ENCODE results near the gene CXCL17.
A peak's percentile ranks its signal among the peaks of the same experiment; 100 is the strongest.
"Not testable (repeated sequence)": the region's sequence is repeated elsewhere in the genome, so short reads cannot be mapped to it uniquely, and the experiment has no call there.

The CXCL17 gene, protein sequence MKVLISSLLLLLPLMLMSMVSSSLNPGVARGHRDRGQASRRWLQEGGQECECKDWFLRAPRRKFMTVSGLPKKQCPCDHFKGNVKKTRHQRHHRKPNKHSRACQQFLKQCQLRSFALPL

DNA sequence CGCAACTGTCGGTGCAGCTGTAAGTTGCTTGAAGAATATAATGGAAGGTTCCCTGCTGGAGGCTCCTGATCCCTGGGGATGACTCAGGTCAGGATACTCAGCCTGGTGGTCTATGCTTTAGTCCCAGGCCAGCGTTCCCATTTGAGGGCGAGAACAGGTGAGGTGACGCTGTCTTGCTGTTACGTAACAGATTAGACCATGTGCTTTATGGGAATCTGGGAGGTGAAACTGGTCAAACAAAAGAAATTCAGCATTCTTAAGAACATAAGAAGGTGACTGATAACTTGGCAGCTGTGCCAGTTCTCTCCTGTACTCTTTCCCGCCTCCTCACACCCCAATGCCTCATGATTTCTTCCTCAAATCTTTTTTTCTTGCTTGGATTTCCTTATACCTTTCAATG is at the start of gene CXCL17:
TSS of gene CXCL17 (minus strand) at position 114 of the 400 bp plus-strand sequence. CDS start 114 bp downstream, outside the sequence.
- no peak for FAIRE-seq

DNA sequence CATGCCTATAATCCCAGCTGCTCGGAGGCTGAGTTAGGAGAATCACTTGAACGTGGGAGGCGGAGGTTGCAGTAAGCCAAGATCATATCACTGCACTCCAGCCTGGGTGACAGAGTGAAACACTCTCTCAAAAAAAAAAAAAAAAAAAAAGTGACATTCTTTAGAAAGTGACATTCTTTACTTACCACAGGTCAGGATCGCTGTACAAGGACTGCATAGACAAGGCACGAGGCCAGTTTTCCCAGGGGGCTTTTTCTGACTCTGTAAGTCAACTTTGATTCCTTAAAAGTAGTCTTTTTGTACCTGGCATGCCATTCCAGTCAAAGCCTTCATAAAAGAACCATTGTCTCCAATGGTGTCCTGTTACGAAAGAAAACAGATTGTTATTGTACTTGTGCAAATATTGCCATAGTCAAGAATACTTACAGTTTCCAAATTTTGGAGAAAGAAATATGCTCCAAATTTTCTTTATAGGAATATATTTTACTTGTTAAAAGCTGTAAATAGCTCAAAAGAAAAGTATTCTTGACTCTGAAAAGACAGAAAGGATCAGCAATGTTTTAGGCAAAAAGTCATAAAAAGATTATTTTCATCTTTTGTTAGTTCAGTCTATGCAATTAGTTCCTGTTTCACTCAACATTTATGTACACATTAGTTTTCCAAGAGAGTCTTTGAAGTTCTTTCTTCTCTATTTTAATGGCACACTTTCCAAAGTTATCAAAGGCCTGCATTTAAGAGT is 46.2 kb upstream of the CXCL17 start:
- DNase-seq (ENCODE audit: insufficient read length, low spot score), result no peak
- no peak for FAIRE-seq

More for the DNA sequence above, at the start of gene CXCL17:
- DNase-seq (ENCODE audit: insufficient read length, low spot score), result no peak

DNA sequence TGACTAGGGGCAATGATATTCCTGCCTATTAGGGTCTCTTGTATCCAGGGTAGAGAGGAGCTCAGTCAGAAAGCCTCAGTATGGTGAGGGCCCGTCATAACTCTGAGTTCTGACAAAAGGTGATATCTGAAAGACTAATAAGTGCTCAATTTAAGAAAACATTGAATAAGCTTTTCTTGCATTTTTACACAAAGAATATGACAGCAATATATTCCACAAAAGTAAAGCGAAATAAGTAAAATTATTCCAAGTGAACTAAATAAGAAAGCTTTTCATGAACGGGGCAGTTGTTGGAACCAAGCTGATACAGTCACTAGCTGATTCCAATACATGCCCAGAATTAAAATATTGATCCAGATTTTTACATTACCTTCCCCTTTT is 45.0 kb upstream of the CXCL17 start:
- FAIRE-seq (no peak), DNase-seq (ENCODE audit: insufficient read length, low spot score) (no peak)

DNA sequence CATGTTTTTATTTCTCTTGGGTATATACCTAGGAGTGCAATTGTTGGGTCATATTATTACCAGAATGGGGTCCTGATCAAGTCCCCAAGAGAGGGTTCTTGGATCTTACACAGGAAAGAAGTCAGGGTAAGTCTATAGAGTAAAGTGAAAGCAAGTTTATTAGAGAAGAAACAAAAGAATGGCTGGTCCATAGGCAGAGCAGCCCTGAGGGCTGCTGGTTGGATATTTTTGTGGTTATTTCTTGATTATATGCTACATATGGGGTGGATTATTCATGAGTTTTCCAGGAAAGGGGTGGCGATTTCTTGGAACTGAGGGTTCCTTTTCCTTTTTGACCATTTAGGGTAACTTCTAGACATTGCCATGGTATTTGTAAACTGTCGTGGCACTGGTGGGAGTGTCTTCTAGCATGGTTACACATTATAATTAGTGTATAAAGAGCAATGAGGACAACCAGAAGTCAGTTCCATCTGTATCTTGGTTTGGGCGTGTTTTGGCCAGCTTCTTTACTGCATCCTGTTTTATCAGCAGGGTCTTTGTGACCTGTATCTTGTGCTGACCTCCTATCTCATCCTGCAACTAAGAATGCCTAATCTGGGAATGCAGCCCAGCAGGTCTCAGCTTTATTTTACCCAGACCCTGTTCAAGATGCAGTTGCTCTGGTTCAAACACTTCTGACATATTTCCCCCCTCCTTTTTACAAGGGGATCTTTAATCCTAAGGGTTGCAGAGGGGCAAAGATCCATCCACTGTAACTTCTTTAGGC is 44.5 kb upstream of the CXCL17 start:
- FAIRE-seq, result no peak
- no peak for DNase-seq (ENCODE audit: insufficient read length, low spot score)

DNA sequence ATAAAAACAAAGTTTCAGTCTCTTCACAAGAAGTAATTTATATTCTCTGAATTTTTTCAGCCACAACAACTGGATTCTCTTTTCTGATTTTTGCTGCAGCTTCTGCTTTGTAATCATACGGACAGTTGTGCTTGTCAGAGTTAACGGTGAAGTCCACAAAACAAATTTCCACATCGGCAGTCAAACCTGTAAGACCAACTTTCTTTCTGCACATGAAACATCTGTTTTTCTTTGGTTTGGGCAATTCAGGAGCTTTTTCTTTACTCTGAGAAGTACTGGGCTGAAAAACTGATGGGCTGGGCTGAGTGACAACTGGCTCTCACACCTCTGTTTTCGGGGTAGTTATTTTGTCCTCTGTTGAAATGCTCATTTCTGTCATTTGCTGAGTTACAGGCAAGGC is 42.3 kb upstream of the CXCL17 start:
- DNase-seq (ENCODE audit: insufficient read length, low spot score), result not testable (repeated sequence)

DNA sequence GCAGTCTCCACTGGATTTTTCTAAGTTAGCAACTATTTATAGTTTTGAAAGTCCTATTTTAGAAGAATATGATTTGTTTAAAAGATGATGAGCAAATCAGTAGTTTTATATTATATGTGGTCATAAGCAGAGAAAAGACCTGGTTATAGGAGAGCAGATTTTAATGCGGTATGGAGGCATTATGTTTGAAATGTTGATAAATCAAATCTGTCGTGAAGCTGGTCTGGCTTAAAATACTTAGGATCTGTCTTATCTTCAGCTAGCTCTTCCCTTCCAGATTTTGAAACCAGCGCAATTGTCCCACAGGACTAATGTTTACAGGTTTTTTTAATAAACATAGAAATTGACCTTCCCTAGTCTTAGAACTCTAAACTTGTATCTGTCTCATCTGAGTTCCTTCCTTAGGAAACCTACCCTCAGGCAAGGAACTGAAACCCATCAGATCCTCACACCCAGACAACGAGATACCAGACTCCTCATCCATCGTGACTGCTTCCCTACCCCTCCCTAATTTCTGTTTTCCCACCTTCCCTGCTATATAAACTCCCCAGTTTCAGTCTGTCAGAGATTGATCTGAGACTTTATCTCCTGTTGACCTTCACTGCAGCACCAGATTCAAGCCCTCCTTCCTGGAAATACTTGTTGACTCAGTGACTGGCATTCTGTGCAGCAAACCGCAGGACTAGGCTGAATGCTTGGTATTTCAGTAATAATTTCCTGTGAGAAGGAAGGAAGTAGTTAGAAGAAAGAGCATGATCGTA is 37.8 kb upstream of the CXCL17 start:
- DNase-seq (ENCODE audit: insufficient read length, low spot score) (peak; percentile 68), FAIRE-seq (peak; percentile 83)

More for the DNA sequence above, 42.3 kb upstream of the CXCL17 start:
- FAIRE-seq, result peak; percentile 51

DNA sequence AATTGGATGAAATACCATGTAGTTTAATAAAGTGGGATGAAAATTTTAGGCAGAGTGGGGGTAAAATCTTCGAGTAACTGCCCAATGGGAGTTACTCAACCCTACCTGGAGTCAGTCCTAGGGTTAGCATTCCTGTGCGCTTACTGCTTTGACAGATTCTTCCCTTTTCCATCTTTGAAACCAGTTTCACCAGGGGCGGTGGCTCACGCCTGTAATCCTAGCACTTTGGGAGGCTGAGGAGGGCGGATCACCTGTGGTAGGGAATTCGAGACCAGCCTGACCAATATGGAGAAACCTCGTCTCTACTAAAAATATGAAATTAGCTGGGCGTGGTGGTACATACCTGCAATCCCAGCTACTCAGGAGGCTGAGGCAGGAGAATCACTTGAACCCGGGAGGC is 37.0 kb upstream of the CXCL17 start:
- FAIRE-seq, result no peak
- no peak for DNase-seq (ENCODE audit: insufficient read length, low spot score)

DNA sequence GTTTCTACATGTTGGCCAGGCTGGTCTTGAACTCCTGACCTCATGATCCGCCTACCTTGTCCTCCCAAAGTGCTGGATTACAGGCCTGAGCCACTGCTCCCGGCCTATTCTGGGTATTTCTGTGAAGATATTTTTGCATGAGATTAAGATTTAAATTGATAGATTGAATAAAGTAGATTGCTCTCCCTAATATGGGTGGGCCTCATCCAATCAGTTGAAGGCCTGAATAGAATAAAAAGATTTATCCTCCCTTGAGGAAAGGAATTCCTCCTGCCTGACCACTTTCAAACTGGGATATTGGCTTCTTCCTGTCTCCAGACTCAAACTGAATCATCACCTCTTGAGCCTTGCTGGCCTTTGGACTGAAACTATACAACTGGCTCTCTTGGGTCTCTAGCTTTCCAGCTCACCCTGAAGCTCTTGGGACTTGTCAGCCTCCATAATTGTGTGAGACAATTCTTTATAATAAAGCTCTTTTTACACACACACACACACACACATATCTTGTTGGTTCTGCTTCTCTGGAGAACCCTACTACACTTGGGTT is 36.1 kb upstream of the CXCL17 start:
- FAIRE-seq (no peak), DNase-seq (ENCODE audit: insufficient read length, low spot score) (no peak)

DNA sequence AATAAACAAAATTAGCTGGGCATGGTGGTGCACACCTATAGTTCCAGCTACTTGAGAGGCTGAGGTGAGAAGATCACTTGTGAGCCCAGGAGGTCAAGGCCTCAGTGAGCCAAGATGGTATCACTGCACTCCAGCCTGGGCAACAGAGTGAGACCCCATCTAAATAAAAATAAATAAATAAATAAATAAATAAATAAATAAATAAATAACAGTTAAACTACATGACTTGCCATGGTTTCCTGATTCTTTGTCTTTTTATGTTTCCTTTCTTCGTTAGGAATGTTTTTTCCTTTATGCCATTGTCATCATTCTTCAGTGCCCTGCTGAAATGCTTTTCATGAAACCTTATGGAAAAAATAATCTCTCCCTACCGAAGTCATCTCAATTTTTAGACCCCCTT is 35.2 kb upstream of the CXCL17 start:
- no peak for DNase-seq (ENCODE audit: insufficient read length, low spot score)
- FAIRE-seq, result no peak

DNA sequence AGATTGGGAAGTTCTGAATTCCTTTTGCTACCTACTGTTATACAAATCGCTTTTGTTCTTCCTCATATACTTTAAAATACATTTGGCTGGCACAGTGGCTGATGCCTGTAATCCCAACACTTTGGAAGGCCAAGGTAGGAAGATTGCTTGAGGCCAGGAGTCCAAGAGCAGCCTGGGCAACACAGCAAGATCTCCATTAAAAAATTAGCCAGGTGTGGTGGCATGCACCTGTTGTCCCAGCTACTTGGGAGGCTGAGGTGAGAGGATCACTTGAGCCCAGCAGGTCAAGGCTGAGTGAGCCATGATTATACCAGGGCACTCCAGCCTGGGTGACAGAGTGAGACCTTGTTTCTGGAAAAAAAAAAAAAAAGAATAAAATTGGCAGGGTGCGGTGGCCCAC is 34.4 kb upstream of the CXCL17 start:
- FAIRE-seq, result no peak
- no peak for DNase-seq (ENCODE audit: insufficient read length, low spot score)

DNA sequence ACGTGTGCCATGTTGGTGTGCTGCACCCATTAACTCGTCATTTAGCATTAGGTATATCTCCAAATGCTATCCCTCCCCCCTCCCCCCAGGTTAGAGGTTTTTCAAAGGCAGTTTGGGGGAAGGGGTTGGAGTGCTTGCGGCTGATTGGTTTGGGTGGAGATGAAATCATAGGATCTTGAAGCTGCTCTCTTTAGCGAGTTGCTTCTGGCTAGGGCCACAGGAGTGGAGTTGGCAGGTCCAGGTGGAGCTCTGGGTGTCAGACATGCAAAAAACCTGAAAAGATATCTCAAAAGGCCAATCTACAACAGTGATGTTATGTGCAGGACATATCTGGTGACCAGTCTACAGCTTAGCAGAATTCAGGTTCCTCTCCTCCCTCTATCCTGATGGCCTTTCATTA is 32.6 kb upstream of the CXCL17 start:
- DNase-seq (ENCODE audit: insufficient read length, low spot score) (no peak), FAIRE-seq (no peak)

DNA sequence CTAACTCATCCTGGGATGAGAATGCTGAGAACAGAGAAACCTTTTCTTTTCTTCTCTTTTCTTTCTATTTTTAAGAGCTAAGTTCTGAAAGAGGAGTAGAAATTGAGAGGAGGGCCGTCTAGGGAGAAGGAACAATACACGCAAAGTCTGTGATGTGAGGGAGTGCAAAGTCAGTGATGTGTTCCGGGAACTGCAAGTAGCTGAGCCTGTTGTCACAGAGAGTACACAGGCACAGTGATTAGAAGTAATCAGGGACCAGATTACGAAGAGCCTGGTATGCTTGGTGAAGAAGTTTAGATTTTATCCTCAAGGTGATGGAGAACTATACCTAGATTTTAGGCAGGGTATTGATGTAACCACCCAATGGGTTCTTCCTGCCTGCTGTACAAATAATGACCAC is 32.0 kb upstream of the CXCL17 start:
- DNase-seq (ENCODE audit: insufficient read length, low spot score) (no peak), FAIRE-seq (no peak)

DNA sequence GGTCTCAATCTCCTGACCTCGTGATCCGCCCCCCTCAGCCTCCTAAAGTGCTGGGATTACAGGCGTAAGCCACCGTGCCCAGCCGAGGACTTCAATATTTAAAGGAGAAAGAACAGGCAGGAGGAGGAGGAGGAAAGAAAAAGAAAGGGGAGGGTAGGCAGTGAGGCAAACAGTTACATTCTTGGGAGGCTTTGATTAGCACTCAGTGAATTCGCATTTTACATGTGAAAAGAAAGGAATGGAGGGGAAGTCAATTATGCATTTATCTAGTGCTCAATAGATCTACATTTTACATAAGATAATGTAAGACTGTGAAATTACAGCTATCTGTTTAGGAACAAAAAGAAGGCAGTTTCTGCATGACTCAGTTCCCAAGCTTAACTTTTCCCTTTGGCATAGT is 30.9 kb upstream of the CXCL17 start:
- FAIRE-seq (no peak), DNase-seq (ENCODE audit: insufficient read length, low spot score) (no peak)

DNA sequence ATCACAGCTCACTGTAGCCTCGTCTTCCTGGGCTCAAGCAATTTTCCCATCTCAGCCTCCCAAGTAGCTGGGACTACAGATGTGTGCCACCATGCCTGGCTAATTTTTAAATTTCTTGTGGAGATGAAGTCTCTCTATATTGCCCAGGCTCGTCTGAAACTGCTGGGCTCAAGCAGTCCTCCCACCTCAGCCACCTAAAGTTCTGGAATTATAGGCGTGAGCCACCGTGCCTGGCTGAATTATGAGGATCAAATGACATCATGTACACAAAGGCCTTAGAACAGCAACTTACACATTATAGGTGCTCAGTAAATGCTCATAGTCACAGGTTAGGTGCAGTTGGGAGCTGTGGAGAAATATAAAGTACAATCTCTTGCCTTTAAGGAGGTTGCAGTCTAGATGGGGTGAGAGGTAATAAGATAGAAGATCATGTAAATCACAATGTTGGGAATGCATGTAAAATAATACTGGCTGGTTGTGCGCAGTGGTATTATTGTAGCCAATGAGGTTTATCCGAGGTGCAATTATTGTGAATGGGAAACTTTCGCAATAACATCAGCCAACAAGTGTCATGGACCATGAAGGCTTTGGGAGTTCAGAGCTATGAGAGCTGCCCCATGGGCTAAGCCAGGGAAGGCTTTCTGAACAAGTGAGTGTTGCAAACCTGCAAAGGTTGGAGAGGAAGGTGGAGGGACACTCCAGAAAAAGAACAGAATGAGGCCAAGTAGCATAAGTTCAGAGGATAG is 29.8 kb upstream of the CXCL17 start:
- DNase-seq (ENCODE audit: insufficient read length, low spot score) (no peak), FAIRE-seq (no peak)

DNA sequence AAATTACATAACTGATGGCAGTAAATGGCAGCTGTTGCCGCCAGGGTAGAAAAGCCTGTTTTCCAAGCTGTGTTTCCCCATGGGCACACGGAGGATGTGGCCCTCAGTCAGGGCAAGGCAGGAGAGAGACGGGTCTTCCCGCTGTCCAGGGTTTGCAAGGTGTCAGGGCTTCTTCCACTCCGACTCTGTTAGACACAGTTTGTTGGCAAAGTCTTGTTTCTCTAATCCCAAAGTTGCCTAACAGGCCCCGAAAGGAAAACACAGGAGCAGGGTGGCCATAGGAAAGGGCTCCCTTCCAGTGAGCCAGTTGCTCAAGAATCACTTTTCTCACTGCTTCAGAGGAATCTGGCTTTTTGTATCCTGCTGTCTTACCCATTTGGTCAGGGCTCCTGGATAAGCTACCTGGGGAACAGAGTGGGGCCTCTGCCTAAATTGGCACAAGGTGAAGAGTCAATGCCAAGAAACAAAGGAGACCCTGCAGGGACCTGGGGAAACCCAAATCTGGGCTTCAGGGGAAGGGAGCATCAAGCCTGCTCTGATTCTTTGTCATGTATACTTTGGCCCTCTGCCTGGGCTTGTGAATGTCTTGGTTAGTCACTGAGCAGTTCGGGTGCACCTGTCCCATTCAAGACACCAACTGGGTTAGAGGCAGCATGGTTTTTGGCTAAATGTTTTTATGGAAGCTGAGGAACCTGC is 29.0 kb upstream of the CXCL17 start:
- FAIRE-seq (no peak), DNase-seq (ENCODE audit: insufficient read length, low spot score) (no peak)

DNA sequence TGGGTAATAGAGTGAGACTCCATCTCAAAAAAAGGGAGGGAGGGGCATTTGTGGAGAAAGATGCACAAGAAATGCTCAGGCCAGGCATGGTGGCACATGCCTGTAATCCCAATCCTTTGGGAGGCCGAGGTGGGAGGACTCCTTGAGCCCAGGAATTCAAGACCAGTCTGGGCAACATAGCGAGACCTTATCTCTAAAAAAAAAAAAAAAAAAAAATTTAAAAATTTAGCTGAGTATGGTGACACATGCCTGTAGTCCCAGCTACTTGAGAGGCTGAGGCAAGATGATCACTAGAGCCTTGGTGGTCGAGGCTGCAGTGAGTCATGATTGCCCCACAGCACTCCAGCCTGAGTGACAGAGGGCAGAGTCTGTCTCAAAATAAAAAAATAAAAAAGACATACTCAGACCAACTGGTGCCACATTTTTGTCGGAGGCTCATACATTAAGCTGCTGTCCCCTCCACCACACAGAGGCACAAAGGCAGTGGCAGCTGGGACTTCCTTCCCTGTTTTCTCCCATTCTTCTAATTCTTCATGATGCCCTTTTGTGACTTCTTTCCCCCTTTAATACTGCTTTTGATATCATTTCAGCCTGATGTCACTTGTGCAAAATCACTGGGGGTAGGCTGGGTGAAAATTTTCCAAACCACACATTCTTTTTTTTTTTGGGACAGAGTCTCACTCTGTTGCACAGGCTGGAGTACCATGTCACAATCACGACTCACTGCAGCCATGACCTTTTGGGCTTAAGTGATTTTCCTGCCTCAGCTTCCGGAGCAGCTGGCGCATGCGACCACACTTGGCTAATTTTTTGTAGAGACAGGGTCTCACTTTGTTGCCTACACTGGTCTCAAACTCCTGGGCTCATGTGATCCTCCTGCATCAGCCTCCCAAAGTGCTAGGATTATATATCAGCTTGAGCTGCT is 26.8 kb upstream of the CXCL17 start:
- DNase-seq (ENCODE audit: insufficient read length, low spot score) (no peak), FAIRE-seq (peak; percentile 82)

DNA sequence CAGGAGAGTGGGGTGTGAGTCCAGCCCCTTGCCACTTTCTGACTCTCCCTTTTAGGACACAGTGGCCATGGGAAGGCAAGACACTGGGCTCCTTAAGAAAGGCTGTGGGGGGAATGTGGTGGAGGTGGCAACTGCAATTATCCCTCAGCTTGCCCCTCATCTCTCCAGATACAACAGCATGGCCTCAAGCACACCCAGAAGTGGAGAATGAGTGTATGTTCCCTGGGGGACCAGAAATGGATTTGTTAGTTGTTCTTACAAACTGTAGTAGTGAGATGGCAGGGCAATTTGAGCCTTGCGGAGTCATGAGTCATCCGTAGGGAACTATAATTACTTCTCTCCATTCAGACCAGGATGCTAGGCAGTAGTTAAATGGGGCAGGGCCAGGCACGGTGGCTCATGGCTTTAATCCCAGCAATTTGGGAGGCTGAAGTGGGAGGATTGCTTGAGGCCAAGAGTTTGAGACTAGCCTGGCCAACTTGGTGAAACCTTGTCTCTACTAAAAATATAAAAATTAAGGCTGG is 25.6 kb upstream of the CXCL17 start:
- FAIRE-seq, result peak; percentile 73
- DNase-seq (ENCODE audit: insufficient read length, low spot score), result peak; percentile 74

DNA sequence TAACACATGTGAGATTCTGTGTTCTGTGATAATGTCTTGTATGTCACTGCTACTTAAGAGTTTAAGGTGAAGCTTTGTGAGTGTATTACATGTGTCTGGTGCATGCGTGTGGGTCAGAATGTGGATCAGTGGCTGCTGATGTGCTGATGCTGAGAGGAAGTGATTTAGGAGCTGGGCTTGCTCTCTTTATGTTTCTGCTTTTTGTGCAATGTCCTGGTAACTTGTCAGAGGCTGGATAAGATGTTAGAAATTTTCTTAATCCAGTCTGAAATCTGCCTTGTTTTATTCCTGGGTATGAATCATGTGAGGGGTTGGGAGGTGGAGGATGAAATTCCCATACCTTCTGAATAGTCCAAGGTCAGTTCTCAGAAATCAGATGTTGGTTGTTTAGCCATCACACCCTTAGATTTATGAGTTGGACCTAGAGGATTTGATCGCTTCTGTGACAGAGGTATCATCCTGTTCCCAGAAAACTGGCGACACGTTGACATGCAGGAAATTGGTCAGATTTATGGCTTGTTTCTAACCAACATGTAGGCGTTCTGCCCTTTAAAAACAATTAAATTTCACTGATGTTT is 24.5 kb upstream of the CXCL17 start:
- DNase-seq (ENCODE audit: insufficient read length, low spot score) (no peak), FAIRE-seq (no peak)

Data from HTR-8/SVneo (cell line).